ENCODE measurements around the gene OCA2. TPM values are rescaled to one million over a fixed set of nuclear protein-coding genes. Genes with fewer than 3 reads are reported as not detected.

The OCA2 gene
- total RNA-seq, 1 experiment from 2014 or later = 0.13 TPM

- ATAC-seq = no peak
- H3K4me1 ChIP-seq (ENCODE audit: control insufficient read depth, insufficient read depth, low read length) = no peaks in the 10 kb centered on the region
- no TSS peak for BruUV-seq (replicated peaks)
- ChIA-PET CTCF (no interaction called here), POLR2A (no interaction called here)
- no peak overlapping the region for H3K27ac ChIP-seq (ENCODE audit: low read length)
- no peaks in the 10 kb centered on the region for H3K9me3 ChIP-seq (ENCODE audit: control insufficient read depth, insufficient read depth, low read depth, low read length)
- in situ Hi-C loops (cut with HindIII; ENCODE audit: low pct_unique_long_range_greater_than_20kb, low sequenced_read_pairs) = no loop called here
- intact Hi-C loops (cut with micrococcal nuclease; ENCODE audit: unreplicated experiment) = no loop called here
- H3K27me3 ChIP-seq (ENCODE audit: control insufficient read depth, insufficient read depth, low read length) = no peaks in the 10 kb centered on the region
- no peaks in the 10 kb centered on the region for H3K36me3 ChIP-seq (ENCODE audit: control insufficient read depth, insufficient read depth, low read length)
- no peak for TF ChIP-seq SIN3A (IDR thresholded peaks at IDR 0.05; ENCODE audit: borderline replicate concordance, insufficient read depth, low read depth, low read length)
- TF ChIP-seq CTCF (IDR thresholded peaks at IDR 0.05) = no peak
- no peak for TF ChIP-seq POLR2AphosphoS5 (IDR thresholded peaks at IDR 0.05; ENCODE audit: low read depth, low read length)
- TF ChIP-seq REST (IDR thresholded peaks at IDR 0.05; ENCODE audit: insufficient read depth in 1 of 2, low read depth in 2 of 2, low read length in 1 of 2) = no peak
- no peak for TF ChIP-seq TCF7L2 (IDR thresholded peaks at IDR 0.05; ENCODE audit: low read depth, low read length)
- H3K4me3 ChIP-seq (ENCODE audit: low read depth in 2 of 2, low read length in 2 of 2) = no peak overlapping the region
- DNase-seq (ENCODE audit: low read depth, low spot score) = no peak
Measured at GRCh38 chr15:27865926-27866325, 233.2 kb downstream of the OCA2 start.

GRCh38 chr15:27865323-27865922 is 233.7 kb downstream of the OCA2 start:
- intact Hi-C loops (cut with micrococcal nuclease; ENCODE audit: unreplicated experiment) = no loop called here

More at GRCh38 chr15:27865323-27865922, 233.7 kb downstream of the OCA2 start:
- Histone ChIP-seq H3K9me3 (ENCODE audit: control insufficient read depth, insufficient read depth, low read depth, low read length) (no peaks in the 10 kb centered on the region), H3K27me3 (ENCODE audit: control insufficient read depth, insufficient read depth, low read length) (no peaks in the 10 kb centered on the region), H3K4me1 (ENCODE audit: control insufficient read depth, insufficient read depth, low read length) (no peaks in the 10 kb centered on the region), H3K27ac (ENCODE audit: low read length) (no peak overlapping the region), H3K36me3 (ENCODE audit: control insufficient read depth, insufficient read depth, low read length) (no peaks in the 10 kb centered on the region), H3K4me3 (ENCODE audit: low read depth in 2 of 2, low read length in 2 of 2) (no peak overlapping the region)
- ATAC-seq = no peak
- DNase-seq (ENCODE audit: low read depth, low spot score) = no peak
- ChIA-PET CTCF (no interaction called here), POLR2A (no interaction called here)
- in situ Hi-C loops (cut with HindIII; ENCODE audit: low pct_unique_long_range_greater_than_20kb, low sequenced_read_pairs) = no loop called here
- no TSS peak for BruUV-seq (replicated peaks)
- no peak for TF ChIP-seq POLR2AphosphoS5 (IDR thresholded peaks at IDR 0.05; ENCODE audit: low read depth, low read length)
- no peak for TF ChIP-seq CTCF (IDR thresholded peaks at IDR 0.05)
- no peak for TF ChIP-seq REST (IDR thresholded peaks at IDR 0.05; ENCODE audit: insufficient read depth in 1 of 2, low read depth in 2 of 2, low read length in 1 of 2)
- no peak for TF ChIP-seq TCF7L2 (IDR thresholded peaks at IDR 0.05; ENCODE audit: low read depth, low read length)
- no peak for TF ChIP-seq SIN3A (IDR thresholded peaks at IDR 0.05; ENCODE audit: borderline replicate concordance, insufficient read depth, low read depth, low read length)

Data from Panc1 (cell line).